Measurements from ENCODE around the gene GABBR2.

DNA sequence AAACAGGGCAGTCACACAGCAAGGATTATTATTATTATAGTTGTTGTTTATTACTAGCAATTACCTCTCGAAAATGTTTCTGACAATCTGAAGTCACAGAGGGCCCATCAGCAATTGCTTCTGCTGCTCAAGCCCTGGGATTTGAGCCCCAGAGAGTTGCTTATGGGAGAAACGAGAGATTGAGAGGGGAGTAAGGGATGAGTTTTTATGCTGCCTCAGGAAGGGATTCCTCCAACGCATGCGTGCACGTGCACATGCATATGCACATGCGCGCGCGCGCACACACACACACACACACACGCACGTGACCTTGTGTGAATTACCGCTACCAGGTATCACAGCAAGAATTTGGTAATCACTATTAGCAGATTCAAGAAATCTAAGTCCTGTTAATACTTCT, 264.1 kb downstream of the GABBR2 start:
- TF ChIP-seq, protein P1, sequence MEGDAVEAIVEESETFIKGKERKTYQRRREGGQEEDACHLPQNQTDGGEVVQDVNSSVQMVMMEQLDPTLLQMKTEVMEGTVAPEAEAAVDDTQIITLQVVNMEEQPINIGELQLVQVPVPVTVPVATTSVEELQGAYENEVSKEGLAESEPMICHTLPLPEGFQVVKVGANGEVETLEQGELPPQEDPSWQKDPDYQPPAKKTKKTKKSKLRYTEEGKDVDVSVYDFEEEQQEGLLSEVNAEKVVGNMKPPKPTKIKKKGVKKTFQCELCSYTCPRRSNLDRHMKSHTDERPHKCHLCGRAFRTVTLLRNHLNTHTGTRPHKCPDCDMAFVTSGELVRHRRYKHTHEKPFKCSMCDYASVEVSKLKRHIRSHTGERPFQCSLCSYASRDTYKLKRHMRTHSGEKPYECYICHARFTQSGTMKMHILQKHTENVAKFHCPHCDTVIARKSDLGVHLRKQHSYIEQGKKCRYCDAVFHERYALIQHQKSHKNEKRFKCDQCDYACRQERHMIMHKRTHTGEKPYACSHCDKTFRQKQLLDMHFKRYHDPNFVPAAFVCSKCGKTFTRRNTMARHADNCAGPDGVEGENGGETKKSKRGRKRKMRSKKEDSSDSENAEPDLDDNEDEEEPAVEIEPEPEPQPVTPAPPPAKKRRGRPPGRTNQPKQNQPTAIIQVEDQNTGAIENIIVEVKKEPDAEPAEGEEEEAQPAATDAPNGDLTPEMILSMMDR (IDR thresholded peaks at IDR 0.05; ENCODE audit: low read length), result no peak
- TF ChIP-seq EZH2 (optimal IDR thresholded peaks at IDR 0.05; ENCODE audit: low read depth, low read length), result no peak

All from MM.1S (cell line).